Measurements from ENCODE around the gene MYO3B.

- TF ChIP-seq, protein P1, sequence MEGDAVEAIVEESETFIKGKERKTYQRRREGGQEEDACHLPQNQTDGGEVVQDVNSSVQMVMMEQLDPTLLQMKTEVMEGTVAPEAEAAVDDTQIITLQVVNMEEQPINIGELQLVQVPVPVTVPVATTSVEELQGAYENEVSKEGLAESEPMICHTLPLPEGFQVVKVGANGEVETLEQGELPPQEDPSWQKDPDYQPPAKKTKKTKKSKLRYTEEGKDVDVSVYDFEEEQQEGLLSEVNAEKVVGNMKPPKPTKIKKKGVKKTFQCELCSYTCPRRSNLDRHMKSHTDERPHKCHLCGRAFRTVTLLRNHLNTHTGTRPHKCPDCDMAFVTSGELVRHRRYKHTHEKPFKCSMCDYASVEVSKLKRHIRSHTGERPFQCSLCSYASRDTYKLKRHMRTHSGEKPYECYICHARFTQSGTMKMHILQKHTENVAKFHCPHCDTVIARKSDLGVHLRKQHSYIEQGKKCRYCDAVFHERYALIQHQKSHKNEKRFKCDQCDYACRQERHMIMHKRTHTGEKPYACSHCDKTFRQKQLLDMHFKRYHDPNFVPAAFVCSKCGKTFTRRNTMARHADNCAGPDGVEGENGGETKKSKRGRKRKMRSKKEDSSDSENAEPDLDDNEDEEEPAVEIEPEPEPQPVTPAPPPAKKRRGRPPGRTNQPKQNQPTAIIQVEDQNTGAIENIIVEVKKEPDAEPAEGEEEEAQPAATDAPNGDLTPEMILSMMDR (IDR thresholded peaks at IDR 0.05), result no peak
- no peak for TF ChIP-seq POLR2AphosphoS5 (IDR thresholded peaks at IDR 0.05)
Measured at GRCh38 chr2:170457742-170458141, 279.8 kb downstream of the MYO3B start.

Measured in sigmoid colon (tissue), 4 donors.